Glutamatergic neuron (in vitro differentiated cells): ENCODE data around the gene PDE8B. TPM values are rescaled to one million over a fixed set of nuclear protein-coding genes. Genes with fewer than 3 reads are reported as not detected.

Experiments
- DNase-seq: peaks from one replicate; pipeline ENCODE4 v3.0.0; 2022
- H3K27ac Mint-ChIP-seq: one replicate; pipeline ENCODE4 v1.8.0; 2020; ENCODE audit warnings: mild to moderate bottlenecking, mixed read lengths, inconsistent platforms; ENCODE audit not compliant: unreplicated experiment
- H3K27me3 Mint-ChIP-seq: one replicate; pipeline ENCODE4 v1.8.0; 2020; ENCODE audit warnings: mild to moderate bottlenecking, moderate library complexity, mixed read lengths, inconsistent platforms; ENCODE audit not compliant: unreplicated experiment
- H3K36me3 Mint-ChIP-seq: one replicate; pipeline ENCODE4 v1.8.0; 2020; ENCODE audit warnings: mild to moderate bottlenecking, mixed read lengths, inconsistent platforms; ENCODE audit not compliant: unreplicated experiment
- H3K4me1 Mint-ChIP-seq: one replicate; pipeline ENCODE4 v1.8.0; 2020; ENCODE audit warnings: mild to moderate bottlenecking, low read depth, mixed read lengths, inconsistent platforms; ENCODE audit not compliant: unreplicated experiment
- H3K4me3 Mint-ChIP-seq: one replicate; pipeline ENCODE4 v1.8.0; 2020; ENCODE audit warnings: mild to moderate bottlenecking, mixed read lengths, inconsistent platforms; ENCODE audit not compliant: unreplicated experiment
- H3K9me3 Mint-ChIP-seq: one replicate; pipeline ENCODE4 v1.8.0; 2020; ENCODE audit warnings: mild to moderate bottlenecking, moderate library complexity, mixed read lengths, inconsistent platforms; ENCODE audit not compliant: unreplicated experiment
- total RNA-seq: library from RNA; stranded (reverse); fragmentation: NEBNext Ultra II Directional; extraction: Animal tissue kit (Norgen Biotek cat#: 25700); gene quantifications from one replicate; pipeline ENCODE4 v1.2.1, GENCODE V29; 2021; ENCODE audit not compliant: unreplicated experiment
- TF ChIP-seq, protein P1 (sequence below): fragments of 200-600 bp; sonication (generic); IDR thresholded peaks from one replicate; pipeline ENCODE4 v1.5.0; 2021; ENCODE audit not compliant: partially characterized antibody, unreplicated experiment

Gene PDE8B
- total RNA-seq, 1 donor from 2014 or later: 1.1 TPM

DNA sequence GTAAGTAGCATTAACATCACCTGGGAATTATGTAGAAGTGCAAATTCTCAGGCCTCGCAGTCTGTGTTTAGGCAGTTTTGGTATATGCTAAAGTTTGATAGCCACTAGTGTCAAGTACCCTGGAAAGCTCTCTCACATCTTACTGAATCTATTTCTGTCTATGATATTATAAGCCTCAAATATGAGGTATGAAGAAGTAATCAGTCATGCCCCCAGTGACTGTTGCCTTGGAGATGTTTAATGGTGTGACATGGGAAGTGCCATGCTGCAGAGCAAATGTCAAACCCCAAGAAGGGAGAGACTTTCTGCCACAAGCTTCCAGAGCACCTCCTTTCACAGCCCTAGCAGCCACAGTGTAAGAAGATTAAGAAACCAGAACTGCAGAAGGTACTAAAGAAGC lies 9.8 kb upstream of the PDE8B start:
- no peak overlapping the region for H3K4me3 Mint-ChIP-seq
- TF ChIP-seq, protein P1, sequence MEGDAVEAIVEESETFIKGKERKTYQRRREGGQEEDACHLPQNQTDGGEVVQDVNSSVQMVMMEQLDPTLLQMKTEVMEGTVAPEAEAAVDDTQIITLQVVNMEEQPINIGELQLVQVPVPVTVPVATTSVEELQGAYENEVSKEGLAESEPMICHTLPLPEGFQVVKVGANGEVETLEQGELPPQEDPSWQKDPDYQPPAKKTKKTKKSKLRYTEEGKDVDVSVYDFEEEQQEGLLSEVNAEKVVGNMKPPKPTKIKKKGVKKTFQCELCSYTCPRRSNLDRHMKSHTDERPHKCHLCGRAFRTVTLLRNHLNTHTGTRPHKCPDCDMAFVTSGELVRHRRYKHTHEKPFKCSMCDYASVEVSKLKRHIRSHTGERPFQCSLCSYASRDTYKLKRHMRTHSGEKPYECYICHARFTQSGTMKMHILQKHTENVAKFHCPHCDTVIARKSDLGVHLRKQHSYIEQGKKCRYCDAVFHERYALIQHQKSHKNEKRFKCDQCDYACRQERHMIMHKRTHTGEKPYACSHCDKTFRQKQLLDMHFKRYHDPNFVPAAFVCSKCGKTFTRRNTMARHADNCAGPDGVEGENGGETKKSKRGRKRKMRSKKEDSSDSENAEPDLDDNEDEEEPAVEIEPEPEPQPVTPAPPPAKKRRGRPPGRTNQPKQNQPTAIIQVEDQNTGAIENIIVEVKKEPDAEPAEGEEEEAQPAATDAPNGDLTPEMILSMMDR: no peak
- H3K27ac Mint-ChIP-seq: no peak overlapping the region
- peaks cover 2% of the 10 kb centered on the region for H3K27me3 Mint-ChIP-seq
- H3K4me1 Mint-ChIP-seq: no peaks in the 10 kb centered on the region
- peaks cover 2% of the 10 kb centered on the region for H3K9me3 Mint-ChIP-seq
- peaks cover 5% of the 10 kb centered on the region for H3K36me3 Mint-ChIP-seq
- no peak for DNase-seq

- H3K36me3 Mint-ChIP-seq: peaks cover 5% of the 10 kb centered on the region
- H3K4me1 Mint-ChIP-seq: no peaks in the 10 kb centered on the region
- TF ChIP-seq, protein P1: no peak
- H3K4me3 Mint-ChIP-seq: no peak overlapping the region
- H3K27ac Mint-ChIP-seq: no peak overlapping the region
- H3K27me3 Mint-ChIP-seq: peaks cover 6% of the 10 kb centered on the region
- peaks cover 2% of the 10 kb centered on the region for H3K9me3 Mint-ChIP-seq
- DNase-seq: no peak
Observed at GRCh38 chr5:77202145-77202544, 8.3 kb upstream of the PDE8B start.

DNA sequence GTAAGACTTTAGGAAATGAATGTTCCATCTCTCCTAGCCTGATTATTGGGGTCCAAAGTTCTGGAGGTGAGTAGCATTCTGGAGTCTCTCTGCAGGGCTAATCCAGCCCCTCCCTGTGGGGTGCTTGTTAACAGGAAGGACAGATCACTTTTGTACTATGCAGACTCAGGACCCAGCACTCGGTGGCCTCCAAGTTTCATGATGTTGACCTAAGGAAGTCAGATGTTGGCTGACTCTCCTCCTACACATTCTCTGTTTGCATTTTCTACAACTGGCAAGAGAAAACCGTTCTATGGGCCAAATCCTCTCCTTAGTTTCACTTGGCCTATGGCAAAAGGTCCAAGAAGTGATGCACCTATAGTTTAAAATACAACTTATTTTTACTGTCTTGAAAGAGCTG lies 5.5 kb upstream of the PDE8B start:
- Mint-ChIP-seq H3K4me3 (no peak overlapping the region), H3K27me3 (peaks cover 22% of the 10 kb centered on the region), H3K36me3 (peaks cover 4% of the 10 kb centered on the region), H3K27ac (no peak overlapping the region), H3K4me1 (peaks cover 3% of the 10 kb centered on the region), H3K9me3 (peaks cover 5% of the 10 kb centered on the region)
- no peak for DNase-seq
- TF ChIP-seq, protein P1: no peak

DNA sequence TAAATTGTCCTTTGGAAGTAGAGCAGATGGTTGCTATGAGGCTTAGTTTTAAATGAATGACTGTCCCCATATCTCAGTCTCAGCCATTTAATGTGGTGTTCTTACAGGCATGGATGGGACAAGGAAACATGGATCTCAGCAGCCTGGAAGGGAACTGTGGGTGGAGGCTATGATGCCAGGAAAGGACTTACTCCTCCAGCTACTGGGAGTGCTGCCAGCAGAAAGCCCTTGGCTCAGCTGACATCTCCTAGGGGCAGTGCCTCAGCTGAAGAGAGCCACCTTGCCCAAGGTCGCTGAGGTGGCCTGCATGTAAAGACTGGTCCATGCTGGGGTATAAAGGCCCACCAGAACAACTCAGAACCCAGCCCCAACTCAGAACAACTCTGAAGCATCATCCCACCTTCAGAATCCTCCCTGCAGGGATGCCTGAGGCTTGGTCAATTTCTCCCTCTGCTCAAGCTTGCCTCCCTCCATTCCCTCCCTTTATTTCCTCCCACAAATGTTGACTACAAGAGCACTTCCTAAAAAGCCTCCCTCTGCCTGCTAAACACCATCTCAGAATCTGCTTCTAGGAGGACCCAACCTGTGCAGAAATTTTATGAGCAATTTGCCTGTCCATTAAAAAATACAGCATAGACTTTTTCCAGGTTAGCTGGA lies 1.8 kb upstream of the PDE8B start:
- DNase-seq: no peak
- H3K4me1 Mint-ChIP-seq: peaks cover 12% of the 10 kb centered on the region
- no peak overlapping the region for H3K4me3 Mint-ChIP-seq
- H3K36me3 Mint-ChIP-seq: peaks cover 4% of the 10 kb centered on the region
- TF ChIP-seq, protein P1: no peak
- no peak overlapping the region for H3K27ac Mint-ChIP-seq
- H3K9me3 Mint-ChIP-seq: peaks cover 5% of the 10 kb centered on the region
- peaks cover 31% of the 10 kb centered on the region for H3K27me3 Mint-ChIP-seq

DNA sequence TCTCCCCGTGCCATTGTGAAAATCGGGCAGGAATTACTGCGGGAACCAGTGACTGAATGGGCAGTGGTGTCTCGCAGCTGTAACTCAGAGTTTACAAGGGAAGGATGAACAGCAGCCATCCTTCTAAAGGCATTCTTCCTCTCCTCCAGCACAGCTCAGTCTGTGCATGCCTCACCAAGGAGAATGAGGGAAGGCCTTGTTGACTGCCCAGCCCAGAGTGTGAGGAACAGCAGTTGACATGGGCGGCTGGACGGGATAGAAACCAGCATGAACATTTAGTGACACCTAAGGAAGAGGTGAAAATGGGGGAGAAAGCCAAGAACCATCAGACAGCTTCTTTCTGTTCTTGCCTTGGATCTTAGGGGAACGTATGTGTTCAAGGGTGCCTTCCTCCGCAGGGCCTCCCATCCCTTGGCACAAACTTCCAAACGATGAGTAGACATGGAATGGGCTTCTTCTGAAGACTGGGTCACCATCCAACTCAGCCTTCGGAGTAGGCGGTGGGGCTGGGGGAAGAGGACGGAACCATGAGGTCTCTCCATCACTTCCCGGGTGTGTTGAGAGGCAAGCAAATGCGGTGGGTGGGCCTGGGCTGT lies 887 bp upstream of the PDE8B start:
- Mint-ChIP-seq H3K9me3 (peaks cover 5% of the 10 kb centered on the region), H3K4me3 (peak overlapping the region; percentile 74), H3K36me3 (peaks cover 4% of the 10 kb centered on the region), H3K27ac (no peak overlapping the region), H3K4me1 (peaks cover 19% of the 10 kb centered on the region), H3K27me3 (peaks cover 31% of the 10 kb centered on the region)
- TF ChIP-seq, protein P1: no peak
- no peak for DNase-seq
